Activated naive CD4-positive, alpha-beta T cell treated with anti-CD3 and anti-CD28 coated beads for 36 hours (primary cell): ENCODE data around the gene CELF2. TPM values are rescaled to one million over a fixed set of nuclear protein-coding genes. Genes with fewer than 3 reads are reported as not detected.

ENCODE experiments used
- CTCF ChIA-PET: fragments of 350-600 bp; sonication (Branson Sonifier 250); formaldehyde crosslinking; loops from one replicate; lab custom pipeline; 2021; ENCODE audit warnings: antibody characterized with exemption; lab: Charles Lee
- DNase-seq: peaks from one replicate; pipeline ENCODE4 v3.0.0-alpha.2; 2020
- H3K27ac Mint-ChIP-seq: one replicate; pipeline ENCODE4 v1.8.0; 2021; ENCODE audit warnings: mild to moderate bottlenecking, mixed read lengths
- H3K27me3 Mint-ChIP-seq: one replicate; pipeline ENCODE4 v1.8.0; 2021; ENCODE audit warnings: low read depth, mixed read lengths
- H3K36me3 Mint-ChIP-seq: one replicate; pipeline ENCODE4 v1.8.0; 2021; ENCODE audit warnings: low read depth, mixed read lengths
- H3K4me1 Mint-ChIP-seq: one replicate; pipeline ENCODE4 v1.8.0; 2021; ENCODE audit warnings: low read depth, mixed read lengths
- H3K4me3 Mint-ChIP-seq: one replicate; pipeline ENCODE4 v1.8.0; 2021; ENCODE audit warnings: mild to moderate bottlenecking, moderate library complexity, mixed read lengths
- H3K9me3 Mint-ChIP-seq: one replicate; pipeline ENCODE4 v1.8.0; 2021; ENCODE audit warnings: mixed read lengths
- intact Hi-C: fragments of 100-400 bp; cut with micrococcal nuclease; formaldehyde crosslinking; loops from one replicate; pipeline ENCODE4 v1.15.1; 2023
- total RNA-seq, 2 experiments: library from RNA; stranded (reverse); gene quantifications; one replicate each; pipeline ENCODE4 v1.2.3, GENCODE V29; 2021

CELF2 gene
- total RNA-seq, 2 experiments from 2014 or later = 68.2 to 72.2 TPM

- DNase-seq = no peak
- intact Hi-C loops = no loop called here
- H3K4me1 Mint-ChIP-seq = peaks cover 98% of the 10 kb centered on the region
- H3K27me3 Mint-ChIP-seq = no peaks in the 10 kb centered on the region
- H3K36me3 Mint-ChIP-seq = peaks cover 48% of the 10 kb centered on the region
- H3K27ac Mint-ChIP-seq = peak overlapping the region; percentile 95
- H3K9me3 Mint-ChIP-seq = no peaks in the 10 kb centered on the region
- CTCF ChIA-PET = interaction anchor here (0.6 to 1.4 kb wide), 2 partner anchors 10 to 44 kb away, joined by 5 to 6 read pairs; no protein-coding TSS in a partner anchor
- peak overlapping the region; percentile 60 for H3K4me3 Mint-ChIP-seq
Measured at GRCh38 chr10:11208243-11208642, 190.6 kb downstream of the CELF2 start.

- peak; percentile 75 for DNase-seq
- CTCF ChIA-PET = interaction anchor here (0.7 to 2.6 kb wide), 5 partner anchors 8 to 61 kb away, joined by 3 to 10 read pairs (median 5); no protein-coding TSS in a partner anchor
- no peaks in the 10 kb centered on the region for H3K9me3 Mint-ChIP-seq
- H3K4me3 Mint-ChIP-seq = peak overlapping the region; percentile 60
- no peaks in the 10 kb centered on the region for H3K27me3 Mint-ChIP-seq
- H3K27ac Mint-ChIP-seq = peak overlapping the region; percentile 95
- intact Hi-C loops = loop anchor here (1.0 kb wide), 4 partner anchors 9 to 31 kb away; no protein-coding TSS in a partner anchor
- H3K4me1 Mint-ChIP-seq = peaks cover 99% of the 10 kb centered on the region
- H3K36me3 Mint-ChIP-seq = peaks cover 40% of the 10 kb centered on the region
Measured at GRCh38 chr10:11208908-11209829, 191.5 kb downstream of the CELF2 start.

GRCh38 chr10:11209830-11210181 is 192.1 kb downstream of the CELF2 start:
- Mint-ChIP-seq H3K4me1 (peaks cover 99% of the 10 kb centered on the region), H3K36me3 (peaks cover 36% of the 10 kb centered on the region), H3K27me3 (no peaks in the 10 kb centered on the region), H3K27ac (peak overlapping the region; percentile 95), H3K4me3 (peak overlapping the region; percentile 60), H3K9me3 (no peaks in the 10 kb centered on the region)
- CTCF ChIA-PET = interaction anchor here (0.7 to 2.6 kb wide), 6 partner anchors 8 to 60 kb away, joined by 3 to 10 read pairs (median 4); no protein-coding TSS in a partner anchor
- intact Hi-C loops = loop anchor here (1.0 to 2.0 kb wide), 5 partner anchors 8 to 65 kb away; no protein-coding TSS in a partner anchor
- peak; percentile 38 for DNase-seq

- peaks cover 99% of the 10 kb centered on the region for H3K4me1 Mint-ChIP-seq
- peak; percentile 41 for DNase-seq
- peak overlapping the region; percentile 57 for H3K4me3 Mint-ChIP-seq
- CTCF ChIA-PET = interaction anchor here (0.7 to 2.6 kb wide), 7 partner anchors 9 to 60 kb away, joined by 3 to 10 read pairs (median 5); no protein-coding TSS in a partner anchor
- H3K27ac Mint-ChIP-seq = peak overlapping the region; percentile 95
- no peaks in the 10 kb centered on the region for H3K9me3 Mint-ChIP-seq
- intact Hi-C loops = loop anchor here (2.0 kb wide), 1 partner anchor 66 kb away; no protein-coding TSS in a partner anchor
- H3K27me3 Mint-ChIP-seq = no peaks in the 10 kb centered on the region
- H3K36me3 Mint-ChIP-seq = peaks cover 35% of the 10 kb centered on the region
Measured at GRCh38 chr10:11210211-11210922, 192.7 kb downstream of the CELF2 start.

GRCh38 chr10:11212288-11213085 is 194.8 kb downstream of the CELF2 start:
- Mint-ChIP-seq H3K4me1 (peaks cover 99% of the 10 kb centered on the region), H3K27me3 (no peaks in the 10 kb centered on the region), H3K36me3 (peaks cover 43% of the 10 kb centered on the region), H3K9me3 (no peaks in the 10 kb centered on the region), H3K27ac (peak overlapping the region; percentile 95), H3K4me3 (no peak overlapping the region)
- intact Hi-C loops = no loop called here
- CTCF ChIA-PET = interaction anchor here (0.7 to 2.2 kb wide), 3 partner anchors 23 to 498 kb away, joined by 3 to 6 read pairs (median 4); no protein-coding TSS in a partner anchor
- no peak for DNase-seq

- CTCF ChIA-PET = interaction anchor here (0.7 kb wide), 1 partner anchor 80 kb away, joined by 4 read pairs; no protein-coding TSS in a partner anchor
- Mint-ChIP-seq H3K36me3 (peaks cover 42% of the 10 kb centered on the region), H3K4me3 (no peak overlapping the region)
Measured at GRCh38 chr10:11213137-11213536, 195.5 kb downstream of the CELF2 start.

GRCh38 chr10:11214407-11214806 is 196.7 kb downstream of the CELF2 start:
- no peak for DNase-seq
- H3K36me3 Mint-ChIP-seq = peaks cover 42% of the 10 kb centered on the region
- H3K4me1 Mint-ChIP-seq = peaks cover 99% of the 10 kb centered on the region
- CTCF ChIA-PET = interaction anchor here (0.6 to 1.5 kb wide), 5 partner anchors 8 to 106 kb away, joined by 3 to 6 read pairs (median 3); no protein-coding TSS in a partner anchor
- H3K27me3 Mint-ChIP-seq = no peaks in the 10 kb centered on the region
- intact Hi-C loops = no loop called here
- no peaks in the 10 kb centered on the region for H3K9me3 Mint-ChIP-seq
- no peak overlapping the region for H3K4me3 Mint-ChIP-seq
- H3K27ac Mint-ChIP-seq = no peak overlapping the region

More at GRCh38 chr10:11213137-11213536, 195.5 kb downstream of the CELF2 start:
- peaks cover 99% of the 10 kb centered on the region for H3K4me1 Mint-ChIP-seq
- H3K27me3 Mint-ChIP-seq = no peaks in the 10 kb centered on the region
- H3K9me3 Mint-ChIP-seq = no peaks in the 10 kb centered on the region
- intact Hi-C loops = no loop called here
- no peak for DNase-seq
- peak overlapping the region; percentile 37 for H3K27ac Mint-ChIP-seq

- Mint-ChIP-seq H3K9me3 (no peaks in the 10 kb centered on the region), H3K36me3 (peaks cover 46% of the 10 kb centered on the region), H3K4me1 (peaks cover 97% of the 10 kb centered on the region), H3K27ac (no peak overlapping the region), H3K27me3 (no peaks in the 10 kb centered on the region), H3K4me3 (no peak overlapping the region)
- intact Hi-C loops = no loop called here
- DNase-seq = no peak
- CTCF ChIA-PET = interaction anchor here (1.0 to 1.4 kb wide), 3 partner anchors 7 to 17 kb away, joined by 3 to 4 read pairs (median 3); no protein-coding TSS in a partner anchor
Measured at GRCh38 chr10:11215471-11215870, 197.8 kb downstream of the CELF2 start.

GRCh38 chr10:11217521-11217920 is 199.8 kb downstream of the CELF2 start:
- Mint-ChIP-seq H3K9me3 (no peaks in the 10 kb centered on the region), H3K4me3 (no peak overlapping the region), H3K4me1 (peaks cover 92% of the 10 kb centered on the region), H3K27ac (peak overlapping the region; percentile 89), H3K36me3 (peaks cover 52% of the 10 kb centered on the region), H3K27me3 (no peaks in the 10 kb centered on the region)
- no peak for DNase-seq
- CTCF ChIA-PET = interaction anchor here (0.7 to 2.1 kb wide), 6 partner anchors 11 to 53 kb away, joined by 3 to 8 read pairs (median 4); no protein-coding TSS in a partner anchor
- intact Hi-C loops = no loop called here

GRCh38 chr10:11218395-11218794 is 200.7 kb downstream of the CELF2 start:
- no peaks in the 10 kb centered on the region for H3K27me3 Mint-ChIP-seq
- H3K27ac Mint-ChIP-seq = peak overlapping the region; percentile 89
- H3K4me1 Mint-ChIP-seq = peaks cover 89% of the 10 kb centered on the region
- peak; percentile 64 for DNase-seq
- H3K9me3 Mint-ChIP-seq = no peaks in the 10 kb centered on the region
- H3K36me3 Mint-ChIP-seq = peaks cover 53% of the 10 kb centered on the region
- CTCF ChIA-PET = interaction anchor here (0.6 to 2.1 kb wide), 3 partner anchors 10 to 313 kb away, joined by 3 to 8 read pairs (median 4); no protein-coding TSS in a partner anchor
- intact Hi-C loops = loop anchor here (1.0 kb wide), 3 partner anchors 8 to 14 kb away; no protein-coding TSS in a partner anchor
- no peak overlapping the region for H3K4me3 Mint-ChIP-seq

GRCh38 chr10:11219431-11219830 is 201.8 kb downstream of the CELF2 start:
- peak overlapping the region; percentile 15 for H3K27ac Mint-ChIP-seq
- CTCF ChIA-PET = interaction anchor here (2.1 kb wide), 1 partner anchor 23 kb away, joined by 8 read pairs; no protein-coding TSS in a partner anchor
- intact Hi-C loops = no loop called here
- H3K27me3 Mint-ChIP-seq = no peaks in the 10 kb centered on the region
- peaks cover 56% of the 10 kb centered on the region for H3K36me3 Mint-ChIP-seq
- no peak for DNase-seq
- no peaks in the 10 kb centered on the region for H3K9me3 Mint-ChIP-seq
- H3K4me1 Mint-ChIP-seq = peaks cover 86% of the 10 kb centered on the region
- H3K4me3 Mint-ChIP-seq = no peak overlapping the region
